Astrocyte (in vitro differentiated cells and primary cell): ENCODE measurements around the gene NRARP. TPM values are rescaled to one million over a fixed set of nuclear protein-coding genes. Genes with fewer than 3 reads are reported as not detected.

ENCODE experiments used
- DNase-seq: peaks from one replicate; pipeline ENCODE4 v3.0.0-alpha.2; 2010; ENCODE audit warnings: low read depth
- FAIRE-seq: peaks from 2 replicates; lab custom pipeline; 2011; peaks lifted over from hg19 to GRCh38; lab: Jason Lieb, UNC
- H2AFZ ChIP-seq: 2 replicates; pipeline ENCODE4 v1.6.0; 2012; ENCODE audit warnings: low read depth, low read length, inconsistent platforms
- H3K27ac ChIP-seq: 2 replicates; pipeline ENCODE4 v1.5.1; 2011; ENCODE audit warnings: low read depth, low read length, inconsistent platforms
- H3K27me3 ChIP-seq: 2 replicates; pipeline ENCODE4 v1.6.0; 2011; ENCODE audit warnings: low read length, inconsistent platforms; ENCODE audit not compliant: insufficient read depth
- H3K36me3 ChIP-seq: 2 replicates; pipeline ENCODE4 v1.5.1; 2011; ENCODE audit warnings: low read length, inconsistent platforms; ENCODE audit not compliant: insufficient read depth
- H3K4me1 ChIP-seq: 2 replicates; pipeline ENCODE4 v1.5.1; 2011; ENCODE audit warnings: low read length, inconsistent platforms; ENCODE audit not compliant: insufficient read depth
- H3K4me2 ChIP-seq: 2 replicates; pipeline ENCODE4 v1.6.0; 2012; ENCODE audit warnings: low read length, inconsistent platforms
- H3K4me3 ChIP-seq: 2 replicates; pipeline ENCODE4 v1.5.1; 2011; ENCODE audit warnings: low read depth, mild to moderate bottlenecking, low read length, inconsistent platforms; ENCODE audit not compliant: insufficient read depth
- H3K79me2 ChIP-seq: 2 replicates; pipeline ENCODE4 v1.6.0; 2012; ENCODE audit warnings: mild to moderate bottlenecking, low read length, inconsistent platforms; ENCODE audit not compliant: insufficient read depth
- H3K9ac ChIP-seq: 2 replicates; pipeline ENCODE4 v1.6.0; 2012; ENCODE audit warnings: mild to moderate bottlenecking, low read length, inconsistent platforms
- H3K9me3 ChIP-seq: 2 replicates; pipeline ENCODE4 v1.5.1; 2012; ENCODE audit warnings: low read depth, mild to moderate bottlenecking, low read length, inconsistent platforms; ENCODE audit not compliant: insufficient read depth
- H4K20me1 ChIP-seq: 2 replicates; pipeline ENCODE4 v1.6.0; 2012; ENCODE audit warnings: low read length, inconsistent platforms; ENCODE audit not compliant: insufficient read depth
- H3K27ac Mint-ChIP-seq: one replicate; pipeline ENCODE4 v1.8.0; 2021; ENCODE audit warnings: mild to moderate bottlenecking, mixed read lengths; ENCODE audit not compliant: unreplicated experiment
- H3K27me3 Mint-ChIP-seq: one replicate; pipeline ENCODE4 v1.8.0; 2021; ENCODE audit warnings: low read depth, mixed read lengths; ENCODE audit not compliant: unreplicated experiment
- H3K36me3 Mint-ChIP-seq: one replicate; pipeline ENCODE4 v1.8.0; 2021; ENCODE audit warnings: low read depth, mixed read lengths; ENCODE audit not compliant: unreplicated experiment
- H3K4me1 Mint-ChIP-seq: one replicate; pipeline ENCODE4 v1.8.0; 2021; ENCODE audit warnings: low read depth, mixed read lengths; ENCODE audit not compliant: unreplicated experiment
- H3K4me3 Mint-ChIP-seq: one replicate; pipeline ENCODE4 v1.8.0; 2021; ENCODE audit warnings: mild to moderate bottlenecking, moderate library complexity, mixed read lengths; ENCODE audit not compliant: unreplicated experiment
- H3K9me3 Mint-ChIP-seq: one replicate; pipeline ENCODE4 v1.8.0; 2021; ENCODE audit warnings: mild to moderate bottlenecking, mixed read lengths; ENCODE audit not compliant: unreplicated experiment
- EZH2 ChIP-seq: IDR thresholded peaks from 2 replicates; pipeline ENCODE4 v1.6.1; 2012; ENCODE audit warnings: mild to moderate bottlenecking, low read length, inconsistent platforms; ENCODE audit not compliant: insufficient read depth
- total RNA-seq: library from RNA; stranded (reverse); gene quantifications from 2 replicates; pipeline ENCODE4 v1.2.1, GENCODE V29; 2021
- TF ChIP-seq, protein P1 (sequence below): IDR thresholded peaks from 2 replicates; pipeline ENCODE4 v1.5.1; 2011; ENCODE audit warnings: low read depth, mild to moderate bottlenecking, inconsistent platforms, low read length, moderate library complexity; ENCODE audit not compliant: insufficient read depth

Gene NRARP
- total RNA-seq, 1 donor from 2014 or later: 7.3 TPM

DNA sequence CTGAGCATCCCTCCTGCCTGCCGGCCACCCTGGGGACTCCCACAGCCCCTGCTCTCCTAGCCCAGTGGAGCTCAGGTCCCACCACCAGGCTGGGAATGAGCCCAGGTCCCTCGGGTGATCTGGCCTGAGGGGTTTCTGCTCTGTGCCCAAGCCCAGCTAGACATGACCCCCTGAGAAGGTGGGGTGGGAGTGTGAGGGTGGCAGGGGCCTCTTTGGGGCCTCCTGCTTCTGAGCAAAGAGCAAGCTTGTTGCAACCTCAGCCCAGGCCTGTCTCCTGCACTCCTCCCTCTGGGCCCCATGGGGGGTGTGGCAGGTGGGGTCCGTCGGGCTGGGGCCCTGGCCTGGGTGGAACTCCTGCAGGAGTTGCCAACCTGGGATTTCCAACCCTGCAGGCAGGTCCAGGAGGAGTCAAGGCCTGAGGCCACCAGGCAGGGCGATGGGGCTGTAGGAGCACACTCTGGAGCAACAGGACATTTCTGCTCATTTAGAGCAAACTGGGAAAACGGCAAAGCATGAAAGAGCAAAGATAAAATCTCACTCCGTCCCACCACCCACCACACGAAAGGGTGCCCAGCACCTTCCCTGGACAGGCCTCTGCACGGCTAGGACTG, 11.4 kb upstream of the NRARP start:
- Histone ChIP-seq H3K27ac (no peak overlapping the region), H4K20me1 (no peaks in the 10 kb centered on the region), H3K79me2 (no peaks in the 10 kb centered on the region), H3K9me3 (no peaks in the 10 kb centered on the region), H2AFZ (no peak overlapping the region), H3K27me3 (no peaks in the 10 kb centered on the region), H3K4me2 (no peak overlapping the region), H3K9ac (no peak overlapping the region), H3K4me1 (peaks cover 5% of the 10 kb centered on the region), H3K36me3 (no peaks in the 10 kb centered on the region), H3K4me3 (no peak overlapping the region)
- no peak overlapping the region for H3K4me3 Mint-ChIP-seq
- no peak for TF ChIP-seq EZH2
- TF ChIP-seq, protein P1, sequence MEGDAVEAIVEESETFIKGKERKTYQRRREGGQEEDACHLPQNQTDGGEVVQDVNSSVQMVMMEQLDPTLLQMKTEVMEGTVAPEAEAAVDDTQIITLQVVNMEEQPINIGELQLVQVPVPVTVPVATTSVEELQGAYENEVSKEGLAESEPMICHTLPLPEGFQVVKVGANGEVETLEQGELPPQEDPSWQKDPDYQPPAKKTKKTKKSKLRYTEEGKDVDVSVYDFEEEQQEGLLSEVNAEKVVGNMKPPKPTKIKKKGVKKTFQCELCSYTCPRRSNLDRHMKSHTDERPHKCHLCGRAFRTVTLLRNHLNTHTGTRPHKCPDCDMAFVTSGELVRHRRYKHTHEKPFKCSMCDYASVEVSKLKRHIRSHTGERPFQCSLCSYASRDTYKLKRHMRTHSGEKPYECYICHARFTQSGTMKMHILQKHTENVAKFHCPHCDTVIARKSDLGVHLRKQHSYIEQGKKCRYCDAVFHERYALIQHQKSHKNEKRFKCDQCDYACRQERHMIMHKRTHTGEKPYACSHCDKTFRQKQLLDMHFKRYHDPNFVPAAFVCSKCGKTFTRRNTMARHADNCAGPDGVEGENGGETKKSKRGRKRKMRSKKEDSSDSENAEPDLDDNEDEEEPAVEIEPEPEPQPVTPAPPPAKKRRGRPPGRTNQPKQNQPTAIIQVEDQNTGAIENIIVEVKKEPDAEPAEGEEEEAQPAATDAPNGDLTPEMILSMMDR: no peak
- H3K4me1 Mint-ChIP-seq: no peaks in the 10 kb centered on the region
- no peaks in the 10 kb centered on the region for H3K36me3 Mint-ChIP-seq
- H3K9me3 Mint-ChIP-seq: no peaks in the 10 kb centered on the region
- no peaks in the 10 kb centered on the region for H3K27me3 Mint-ChIP-seq
- DNase-seq (no peak), FAIRE-seq (no peak)
- no peak overlapping the region for H3K27ac Mint-ChIP-seq

DNA sequence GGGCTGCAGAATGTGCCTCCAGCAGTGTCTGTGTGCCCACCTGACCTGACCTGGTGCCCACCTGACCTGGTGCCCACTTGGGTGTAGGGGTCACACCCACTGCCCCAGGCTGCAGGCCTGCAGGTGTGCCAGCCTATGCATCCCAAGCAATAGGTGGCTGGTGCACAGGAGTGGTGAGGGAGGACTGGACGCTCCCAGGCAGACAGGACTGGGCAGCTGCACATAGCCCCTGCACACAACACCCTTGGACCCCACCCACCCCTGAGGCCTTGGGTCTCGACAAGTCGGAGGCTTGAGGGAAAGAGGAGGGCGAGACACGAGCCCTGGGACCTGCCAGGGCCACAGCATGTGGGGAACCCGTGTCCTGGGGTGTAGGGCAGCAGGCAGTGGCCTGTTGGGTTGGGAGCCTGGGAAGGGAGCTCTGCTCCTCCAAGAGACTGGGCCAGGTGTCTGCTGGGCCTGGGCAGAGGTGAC, 10.8 kb upstream of the NRARP start:
- Histone ChIP-seq H3K4me3 (no peak overlapping the region), H2AFZ (no peak overlapping the region), H3K4me2 (no peak overlapping the region), H3K9ac (no peak overlapping the region), H3K79me2 (no peaks in the 10 kb centered on the region), H4K20me1 (no peaks in the 10 kb centered on the region), H3K36me3 (no peaks in the 10 kb centered on the region), H3K27me3 (no peaks in the 10 kb centered on the region), H3K9me3 (no peaks in the 10 kb centered on the region), H3K4me1 (peaks cover 5% of the 10 kb centered on the region), H3K27ac (no peak overlapping the region)
- Mint-ChIP-seq H3K4me1 (no peaks in the 10 kb centered on the region), H3K4me3 (no peak overlapping the region), H3K27ac (no peak overlapping the region), H3K27me3 (peaks cover 2% of the 10 kb centered on the region), H3K9me3 (no peaks in the 10 kb centered on the region), H3K36me3 (no peaks in the 10 kb centered on the region)
- TF ChIP-seq, protein P1: no peak
- TF ChIP-seq EZH2: no peak
- DNase-seq (no peak), FAIRE-seq (no peak)
